Muscle layer of colon (tissue), 2 donors: Measurements from ENCODE around the gene TUBB3.

Experiments used
- H3K27ac ChIP-seq: one replicate; pipeline ENCODE4 v1.7.0; 2013; ENCODE audit warnings: low read depth, mild to moderate bottlenecking, low read length, moderate library complexity
- H3K27me3 ChIP-seq, 2 donors: one replicate each; pipeline ENCODE4 v1.7.0; 2013; ENCODE audit warnings: low read length in 2 of 2, mild to moderate bottlenecking in 2 of 2; ENCODE audit not compliant: insufficient read depth in 2 of 2, control insufficient read depth in 1 of 2
- H3K36me3 ChIP-seq: one replicate; pipeline ENCODE4 v1.7.0; 2013; ENCODE audit warnings: mild to moderate bottlenecking, low read length; ENCODE audit not compliant: insufficient read depth
- H3K4me1 ChIP-seq: one replicate; pipeline ENCODE4 v1.7.0; 2013; ENCODE audit warnings: mild to moderate bottlenecking, low read length; ENCODE audit not compliant: insufficient read depth
- H3K4me3 ChIP-seq, 2 donors: one replicate each; pipeline ENCODE4 v1.7.0; 2013; ENCODE audit warnings: low read length in 2 of 2, low read depth in 1 of 2, mild to moderate bottlenecking in 1 of 2, moderate library complexity in 1 of 2
- H3K9ac ChIP-seq: one replicate; pipeline ENCODE4 v1.7.0; 2013; ENCODE audit warnings: low read length
- H3K9me3 ChIP-seq: one replicate; pipeline ENCODE4 v1.7.0; 2013; ENCODE audit warnings: mild to moderate bottlenecking, low read length
- donor health status: abdominal sarcoma.
- donor health status: Adenocarcinoma of cecum.

Gene TUBB3

DNA sequence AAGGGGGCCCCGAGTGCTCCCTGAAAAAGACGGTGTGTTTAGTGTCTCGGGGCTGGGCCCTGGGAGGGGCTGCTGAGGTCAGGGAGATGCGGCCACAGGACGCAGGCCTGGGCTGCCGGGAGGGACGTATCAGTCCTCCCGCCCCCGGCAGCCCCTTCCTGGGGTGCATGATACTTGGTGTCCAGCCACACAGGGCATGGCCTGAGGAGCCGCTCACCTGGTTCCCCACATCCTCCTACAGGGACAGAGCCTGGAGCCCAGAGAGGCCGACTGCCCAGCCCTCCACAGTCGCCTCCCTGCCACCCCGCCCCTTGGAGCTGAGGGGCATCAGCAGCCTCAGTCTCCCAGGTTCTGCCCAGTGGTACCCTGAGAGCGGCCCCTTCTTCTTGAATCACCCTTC, 13.4 kb downstream of the TUBB3 start:
- Histone ChIP-seq H3K9me3 (no peaks in the 10 kb centered on the region), H3K27me3 (peaks cover 0 to 2% of the 10 kb centered on the region in 2 donors), H3K4me3 (no peak overlapping the region), H3K9ac (no peak overlapping the region), H3K4me1 (no peaks in the 10 kb centered on the region), H3K27ac (no peak overlapping the region), H3K36me3 (no peaks in the 10 kb centered on the region)

DNA sequence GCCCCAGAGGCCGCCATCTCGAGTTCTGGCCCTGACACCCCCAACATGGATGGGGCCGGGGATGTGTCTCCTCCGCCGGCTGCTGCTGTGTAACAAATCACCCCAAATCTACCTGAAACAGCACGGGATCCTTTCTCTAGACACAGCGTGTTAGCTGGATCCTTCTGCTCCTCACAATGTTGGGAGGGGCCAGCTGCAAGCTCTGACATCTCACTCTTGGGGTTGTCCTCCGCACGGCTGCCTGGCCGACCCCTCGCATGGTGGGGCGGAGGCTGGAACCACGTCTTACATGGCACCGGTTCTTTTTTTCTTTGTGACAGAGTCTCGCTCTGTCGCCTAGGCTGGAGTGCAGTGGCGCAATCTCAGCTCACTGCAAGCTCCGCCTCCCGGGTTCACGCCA, 13.8 kb downstream of the TUBB3 start:
- H3K27me3 ChIP-seq, result no peaks in the 10 kb centered on the region
- no peak overlapping the region for H3K4me3 ChIP-seq
- no peaks in the 10 kb centered on the region for H3K36me3 ChIP-seq
- no peaks in the 10 kb centered on the region for H3K4me1 ChIP-seq
- H3K27ac ChIP-seq, result no peak overlapping the region
- H3K9ac ChIP-seq, result no peak overlapping the region
- no peaks in the 10 kb centered on the region for H3K9me3 ChIP-seq

DNA sequence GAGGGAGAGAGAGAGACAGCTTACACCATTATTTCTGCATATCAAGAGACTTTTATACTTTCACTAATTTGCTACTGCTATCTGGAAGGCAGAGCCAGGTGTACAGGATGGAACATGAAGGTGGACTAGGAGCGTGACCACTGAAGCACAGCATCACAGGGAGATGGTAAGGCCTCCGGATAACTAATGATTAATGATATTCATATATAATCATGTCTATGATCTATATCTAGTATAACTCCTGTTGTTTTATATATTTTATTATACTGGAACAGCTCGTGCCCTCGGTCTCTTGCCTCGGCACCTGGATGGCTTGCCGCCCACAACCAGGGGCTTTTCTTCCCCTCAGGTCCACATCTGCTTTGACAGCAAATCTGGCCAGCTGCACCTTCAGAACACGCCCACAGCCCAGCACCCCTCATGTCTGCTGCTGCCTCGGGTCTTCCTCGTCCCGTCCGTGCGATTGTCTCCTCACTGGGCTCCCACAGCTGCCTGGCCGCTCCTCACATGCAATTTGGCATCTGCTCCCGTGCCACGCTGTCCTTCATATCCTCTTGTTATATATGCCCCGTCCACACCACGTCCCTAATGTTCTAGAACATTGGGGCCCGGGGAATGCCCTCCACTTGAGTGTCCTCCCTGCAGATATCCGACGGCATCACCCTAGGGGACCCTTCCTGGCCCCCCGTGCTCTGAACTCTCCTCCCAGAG, 15.2 kb downstream of the TUBB3 start:
- Histone ChIP-seq H3K9me3 (no peaks in the 10 kb centered on the region), H3K9ac (no peak overlapping the region), H3K27ac (no peak overlapping the region), H3K4me3 (no peak overlapping the region), H3K4me1 (no peaks in the 10 kb centered on the region), H3K36me3 (no peaks in the 10 kb centered on the region), H3K27me3 (no peaks in the 10 kb centered on the region)

DNA sequence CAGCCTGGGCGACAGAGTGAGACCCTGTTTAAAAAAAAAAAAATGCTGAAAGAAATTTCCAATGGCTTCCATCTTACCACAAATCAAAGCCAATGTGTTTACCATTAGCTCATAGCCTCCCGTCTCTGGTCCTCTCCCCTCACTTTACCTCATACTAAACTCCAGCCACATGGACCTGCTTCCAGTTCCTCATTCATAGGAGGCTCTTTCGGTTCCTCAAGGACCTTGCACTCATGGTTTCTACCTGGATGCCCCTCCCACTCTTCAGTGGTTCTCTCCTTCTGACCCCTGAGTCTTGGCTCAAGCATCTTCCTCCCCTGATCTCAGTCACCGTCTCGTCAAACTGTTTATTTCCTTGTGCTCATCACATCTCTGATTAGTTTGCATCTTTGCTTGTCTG, 21.6 kb downstream of the TUBB3 start:
- Histone ChIP-seq H3K9ac (no peak overlapping the region), H3K27me3 (no peaks in the 10 kb centered on the region), H3K9me3 (no peaks in the 10 kb centered on the region), H3K4me1 (peaks cover 5% of the 10 kb centered on the region), H3K27ac (no peak overlapping the region), H3K36me3 (no peaks in the 10 kb centered on the region), H3K4me3 (no peak overlapping the region)

DNA sequence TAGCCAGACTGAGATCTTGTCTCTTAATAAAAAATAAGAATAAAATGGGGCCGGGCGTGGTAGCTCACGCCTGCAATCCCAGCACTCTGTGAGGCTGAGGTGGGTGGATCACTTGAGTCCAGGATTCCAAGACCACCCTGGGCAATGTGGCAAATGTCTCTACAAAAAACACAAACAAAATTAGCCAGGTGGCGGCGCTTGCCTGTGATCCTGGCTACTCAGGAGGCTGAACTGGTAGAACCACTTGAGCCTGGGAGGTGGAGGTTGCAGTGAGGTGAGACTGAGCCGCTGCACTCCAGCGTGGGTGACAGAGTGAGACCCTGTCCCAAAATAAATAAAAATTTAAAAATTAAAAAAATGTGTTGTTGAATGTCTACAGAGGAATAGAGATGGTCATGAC, 22.5 kb downstream of the TUBB3 start:
- H3K4me3 ChIP-seq, result no peak overlapping the region
- no peaks in the 10 kb centered on the region for H3K9me3 ChIP-seq
- H3K27me3 ChIP-seq, result no peaks in the 10 kb centered on the region
- peaks cover 5% of the 10 kb centered on the region for H3K4me1 ChIP-seq
- H3K27ac ChIP-seq, result no peak overlapping the region
- no peak overlapping the region for H3K9ac ChIP-seq
- no peaks in the 10 kb centered on the region for H3K36me3 ChIP-seq

DNA sequence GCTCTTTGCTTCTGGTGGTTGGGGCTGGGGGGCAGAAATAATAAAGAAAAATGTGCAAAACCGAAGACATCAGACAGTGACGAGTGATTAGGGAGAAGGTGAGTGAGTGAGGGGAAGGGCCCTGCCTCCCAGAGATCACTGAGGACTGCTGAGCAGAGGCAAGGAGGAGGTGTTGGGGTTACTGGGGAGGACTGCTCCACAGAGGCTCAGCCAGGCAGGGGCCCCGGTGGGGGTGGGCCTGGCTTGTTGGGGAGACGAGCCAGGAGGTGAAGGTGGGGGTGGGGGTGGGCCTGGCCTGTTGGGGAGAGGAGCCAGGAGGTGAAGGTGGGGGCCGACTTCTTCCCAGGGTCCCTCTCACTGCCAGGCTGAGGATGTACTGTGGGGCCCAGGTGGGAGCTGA, 23.4 kb downstream of the TUBB3 start:
- H3K4me1 ChIP-seq, result peaks cover 5% of the 10 kb centered on the region
- H3K9ac ChIP-seq, result no peak overlapping the region
- no peak overlapping the region for H3K27ac ChIP-seq
- no peaks in the 10 kb centered on the region for H3K9me3 ChIP-seq
- H3K27me3 ChIP-seq, result no peaks in the 10 kb centered on the region
- H3K4me3 ChIP-seq, result no peak overlapping the region
- no peaks in the 10 kb centered on the region for H3K36me3 ChIP-seq

DNA sequence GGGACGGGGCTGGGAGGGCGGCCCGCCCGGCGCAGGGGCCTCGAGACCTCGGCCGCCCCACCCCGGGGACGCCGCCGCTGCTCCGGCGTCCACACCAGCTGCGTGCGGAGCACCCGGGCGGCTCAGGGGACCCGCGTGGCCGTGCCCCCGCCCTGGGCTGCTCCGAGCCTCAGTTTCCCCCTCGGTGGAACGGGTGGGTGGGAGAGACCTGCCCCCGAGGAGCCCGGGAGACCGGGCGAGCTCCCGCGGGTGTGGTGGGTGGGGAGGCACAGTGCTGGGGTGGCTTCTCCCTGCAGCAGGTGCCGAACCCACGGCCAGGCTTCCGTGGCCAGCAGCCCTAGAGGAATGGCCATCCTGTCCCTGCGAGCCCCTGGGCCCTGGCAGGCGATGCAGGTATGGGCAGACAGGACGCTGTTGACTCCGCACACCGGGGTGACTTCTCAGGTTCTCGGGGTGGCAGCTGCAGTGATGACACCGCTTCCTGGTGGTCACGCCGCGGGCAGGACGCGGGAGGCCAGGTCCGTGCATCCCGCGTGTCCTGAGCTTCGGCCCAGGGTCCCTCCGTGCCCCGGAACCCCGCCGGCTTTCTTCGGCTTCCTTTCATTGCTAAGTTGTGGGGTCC, 26.1 kb downstream of the TUBB3 start:
- peak overlapping the region; percentile 14 for H3K27ac ChIP-seq
- H3K9me3 ChIP-seq, result no peaks in the 10 kb centered on the region
- H3K9ac ChIP-seq, result peak overlapping the region; percentile 57
- H3K36me3 ChIP-seq, result no peaks in the 10 kb centered on the region
- H3K4me1 ChIP-seq, result peaks cover 5% of the 10 kb centered on the region
- H3K27me3 ChIP-seq, result no peaks in the 10 kb centered on the region
- H3K4me3 ChIP-seq, result peak overlapping the region; percentile 45 to 53

DNA sequence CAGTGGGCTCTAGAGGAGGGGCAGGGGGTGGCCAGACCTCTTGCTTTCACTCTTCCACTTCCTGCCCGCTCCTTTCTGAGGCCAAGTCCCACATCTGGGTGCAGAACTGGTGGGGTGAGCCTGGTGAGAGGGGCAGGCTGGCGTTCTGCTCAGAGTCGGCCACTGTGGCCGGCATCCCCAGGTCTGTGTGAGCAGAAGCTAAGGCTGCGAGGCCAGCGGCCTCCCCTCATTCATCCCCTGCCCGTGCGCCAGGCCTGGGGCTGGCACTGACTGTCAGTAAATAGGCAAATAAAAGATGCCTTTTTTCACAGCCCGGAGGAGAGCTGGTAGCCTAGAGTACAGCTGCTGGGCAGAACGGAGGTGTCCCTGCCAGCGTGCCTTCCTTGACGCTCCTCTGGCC, 26.6 kb downstream of the TUBB3 start:
- Histone ChIP-seq H3K9ac (no peak overlapping the region), H3K27me3 (no peaks in the 10 kb centered on the region), H3K27ac (no peak overlapping the region)

DNA sequence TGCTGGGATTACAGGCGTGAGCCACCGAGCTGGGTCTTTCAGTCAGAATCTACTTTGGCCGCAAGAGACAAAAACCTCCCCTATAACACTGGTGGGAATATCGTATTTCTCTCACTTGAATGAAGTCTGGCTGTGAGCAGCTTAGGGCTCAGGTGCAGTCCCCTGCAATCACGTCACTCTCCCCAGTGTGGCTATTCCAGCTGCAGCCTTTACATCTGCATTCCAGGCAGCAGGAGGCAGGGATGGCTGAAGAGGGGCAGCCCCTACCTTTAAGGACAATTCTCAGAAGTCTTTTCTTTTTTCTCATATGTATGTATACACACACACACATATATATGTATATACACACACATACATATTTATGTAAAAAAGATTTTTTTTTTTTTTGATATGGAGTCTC, 28.4 kb downstream of the TUBB3 start:
- no peaks in the 10 kb centered on the region for H3K36me3 ChIP-seq
- H3K4me3 ChIP-seq, result no peak overlapping the region
- no peak overlapping the region for H3K27ac ChIP-seq
- peaks cover 5% of the 10 kb centered on the region for H3K4me1 ChIP-seq
- no peaks in the 10 kb centered on the region for H3K9me3 ChIP-seq
- H3K9ac ChIP-seq, result no peak overlapping the region
- H3K27me3 ChIP-seq, result no peaks in the 10 kb centered on the region

More for the DNA sequence above, 26.6 kb downstream of the TUBB3 start:
- Histone ChIP-seq H3K36me3 (no peaks in the 10 kb centered on the region), H3K4me1 (peaks cover 5% of the 10 kb centered on the region), H3K9me3 (no peaks in the 10 kb centered on the region), H3K4me3 (peak overlapping the region in 1 of 2 donors; percentile 53)

DNA sequence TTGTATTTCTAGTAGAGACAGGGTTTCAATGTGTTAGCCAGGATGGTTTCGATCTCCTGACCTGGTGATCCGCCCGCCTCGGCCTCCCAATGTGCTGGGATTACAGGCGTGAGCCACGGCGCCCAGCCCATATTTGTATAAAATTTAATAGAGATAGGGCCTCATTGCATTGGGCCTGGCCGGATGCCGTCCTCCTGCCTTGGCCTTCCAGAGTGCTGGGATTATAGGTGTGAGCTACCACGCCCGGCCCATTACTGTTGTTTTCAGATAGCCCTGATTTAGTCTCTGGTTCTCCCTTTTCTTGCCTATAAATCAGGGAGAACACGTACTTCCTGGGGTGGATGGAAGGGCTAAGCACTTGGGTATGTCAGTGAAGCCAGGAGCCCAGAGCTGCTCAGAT, 28.9 kb downstream of the TUBB3 start:
- Histone ChIP-seq H3K9me3 (no peaks in the 10 kb centered on the region), H3K27ac (no peak overlapping the region), H3K4me1 (peaks cover 5% of the 10 kb centered on the region), H3K27me3 (no peaks in the 10 kb centered on the region), H3K4me3 (no peak overlapping the region), H3K36me3 (no peaks in the 10 kb centered on the region), H3K9ac (no peak overlapping the region)

DNA sequence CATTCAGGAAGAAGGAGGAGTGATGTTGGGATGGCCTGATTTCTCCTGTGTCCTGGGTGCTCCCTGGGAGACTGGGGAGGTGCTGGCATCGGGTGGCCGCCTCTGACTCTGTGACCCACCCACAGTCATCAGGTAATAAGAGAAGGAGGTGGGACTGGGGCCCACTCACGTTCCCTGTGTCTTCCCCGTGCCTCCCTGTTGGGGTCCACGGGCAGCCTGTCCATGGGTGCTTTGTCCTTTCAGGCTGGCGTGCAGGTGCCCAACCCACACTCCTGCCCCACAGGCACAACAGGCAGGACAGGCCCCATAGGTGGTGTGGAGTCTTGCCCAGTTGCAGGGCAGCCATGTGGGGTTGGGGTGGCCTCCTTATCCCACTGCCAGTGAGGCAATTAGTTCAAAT, 29.4 kb downstream of the TUBB3 start:
- Histone ChIP-seq H3K4me1 (peaks cover 5% of the 10 kb centered on the region), H3K27ac (no peak overlapping the region), H3K9ac (no peak overlapping the region), H3K4me3 (no peak overlapping the region), H3K36me3 (no peaks in the 10 kb centered on the region), H3K27me3 (no peaks in the 10 kb centered on the region), H3K9me3 (no peaks in the 10 kb centered on the region)
